Fibroblast of upper back skin (primary cell): ENCODE measurements around the gene KIF3C.
A peak's percentile ranks its signal among the peaks of the same experiment; 100 is the strongest.
"Not testable (repeated sequence)": the region's sequence is repeated elsewhere in the genome, so short reads cannot be mapped to it uniquely, and the experiment has no call there.

Source experiments
- DNase-seq: peaks from one replicate; pipeline ENCODE4 v3.0.0-alpha.2; 2013

KIF3C gene

DNA sequence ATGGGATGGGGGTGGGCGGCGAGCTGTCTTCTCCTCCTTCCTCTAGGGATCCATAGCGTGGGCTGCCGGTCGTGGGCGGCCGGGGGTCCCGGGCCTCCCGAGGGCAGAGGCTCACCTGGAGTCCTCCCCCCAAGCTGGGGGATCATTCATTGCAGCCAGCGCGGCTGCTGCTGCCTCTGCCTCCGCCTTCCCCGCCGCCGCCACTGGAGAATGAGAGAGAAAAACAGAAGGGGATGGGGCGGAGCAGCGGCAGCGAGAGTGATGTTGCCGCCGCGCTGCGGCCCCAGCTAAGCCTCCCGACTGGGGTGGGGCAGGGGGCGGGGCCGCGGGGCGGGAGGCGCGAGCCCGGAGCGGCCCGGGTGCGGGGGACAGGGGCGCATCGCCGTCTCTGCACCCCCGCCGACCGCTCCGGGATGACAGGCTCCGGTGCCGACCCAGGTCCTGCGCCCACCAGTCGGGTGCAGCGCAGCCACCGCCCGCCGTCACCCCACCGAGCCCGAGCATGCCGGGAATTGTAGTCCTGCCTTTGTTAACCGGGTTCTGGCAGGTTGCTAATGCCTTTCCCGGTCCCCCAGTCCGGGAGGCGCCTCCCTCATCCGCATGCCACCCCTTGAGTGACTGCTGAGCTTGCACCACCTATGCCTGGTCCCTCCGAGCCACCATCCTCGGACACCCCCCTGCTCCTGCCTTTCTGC is at the start of gene KIF3C:
Gene KIF3C (minus strand): TSS at position 225 of the 695 bp plus-strand sequence. CDS start 580 bp downstream, outside the sequence.
- peak; percentile 61 for DNase-seq

DNA sequence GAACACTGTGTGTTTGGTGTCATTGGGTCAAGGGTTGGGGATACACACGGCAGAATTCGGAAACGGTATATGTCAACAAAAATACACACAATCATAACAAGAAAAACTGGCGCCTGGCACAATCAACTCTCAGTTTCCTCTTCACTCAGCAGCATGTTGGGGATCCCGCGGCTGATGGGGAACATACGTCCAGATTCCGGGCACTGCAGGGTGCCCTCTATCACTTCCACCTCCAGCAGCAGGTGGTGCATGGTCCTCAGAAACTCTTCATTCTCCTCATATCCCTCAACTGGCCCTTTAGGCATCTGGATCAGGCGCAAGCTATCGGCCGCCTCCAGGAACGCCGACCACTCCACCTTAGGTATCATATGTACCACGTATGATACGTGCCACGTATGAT is 45.8 kb upstream of the KIF3C start:
- DNase-seq: not testable (repeated sequence)

GRCh38 chr2:26025509-26025908 is 43.2 kb upstream of the KIF3C start:
- no peak for DNase-seq

DNA sequence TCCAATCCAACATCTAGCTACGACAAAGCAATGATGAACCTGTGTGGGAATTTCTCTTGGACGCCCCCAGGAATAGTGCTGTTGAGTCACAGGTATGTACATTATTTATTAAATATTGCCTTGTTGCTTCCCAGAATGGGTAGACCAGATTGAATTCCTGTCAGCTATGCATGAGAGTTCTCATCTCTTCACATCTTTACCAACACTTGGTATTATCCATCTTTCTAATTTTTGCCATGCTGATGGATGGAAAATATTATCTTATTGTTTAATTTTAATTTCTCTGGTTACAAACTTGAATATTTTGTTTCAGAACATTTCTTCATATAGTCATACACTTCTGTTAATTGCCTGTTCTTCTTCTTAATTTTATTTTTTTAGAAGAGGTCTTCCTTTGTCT is 42.0 kb upstream of the KIF3C start:
- no peak for DNase-seq

- DNase-seq: no peak
Observed at GRCh38 chr2:26020231-26020640, 37.9 kb upstream of the KIF3C start.

- DNase-seq: peak; percentile 78
Observed at GRCh38 chr2:26018184-26019055, 36.1 kb upstream of the KIF3C start.

- no peak for DNase-seq
Observed at GRCh38 chr2:26017464-26018183, 35.3 kb upstream of the KIF3C start.

- DNase-seq: not testable (repeated sequence)
Observed at GRCh38 chr2:26016706-26017045, 34.4 kb upstream of the KIF3C start.

DNA sequence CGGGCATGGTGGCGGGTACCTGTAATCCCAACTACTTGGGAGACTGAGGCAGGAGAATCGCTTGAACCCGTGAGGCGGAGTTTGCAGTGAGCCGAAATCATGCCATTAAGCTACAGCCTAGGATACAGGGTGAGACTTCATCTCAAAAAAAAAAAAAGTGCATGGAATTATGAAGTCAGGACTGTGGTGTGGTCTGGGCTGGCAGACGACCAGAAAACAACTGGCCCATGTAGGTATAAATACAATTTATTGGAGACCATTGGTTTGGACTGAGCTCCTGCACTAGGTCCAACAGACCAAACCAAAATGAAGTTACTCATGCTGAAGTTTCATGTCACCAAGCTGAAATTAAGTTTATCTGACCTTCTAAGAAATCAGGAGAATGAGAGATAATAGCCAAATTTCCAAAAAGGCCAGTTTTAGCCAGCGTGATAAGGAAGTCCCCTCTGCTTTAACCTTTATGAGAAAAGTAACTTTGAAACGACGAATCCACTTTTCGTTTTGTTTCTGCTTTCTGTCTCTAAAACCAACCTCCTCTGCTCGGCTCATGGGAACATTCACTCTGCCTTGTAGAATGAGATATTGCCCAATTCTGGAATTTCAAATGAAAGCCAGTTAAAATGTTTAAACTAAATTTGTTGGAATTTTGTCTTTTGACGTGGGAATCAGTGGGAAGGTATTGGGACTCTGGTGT is 33.9 kb upstream of the KIF3C start:
- DNase-seq: no peak

DNA sequence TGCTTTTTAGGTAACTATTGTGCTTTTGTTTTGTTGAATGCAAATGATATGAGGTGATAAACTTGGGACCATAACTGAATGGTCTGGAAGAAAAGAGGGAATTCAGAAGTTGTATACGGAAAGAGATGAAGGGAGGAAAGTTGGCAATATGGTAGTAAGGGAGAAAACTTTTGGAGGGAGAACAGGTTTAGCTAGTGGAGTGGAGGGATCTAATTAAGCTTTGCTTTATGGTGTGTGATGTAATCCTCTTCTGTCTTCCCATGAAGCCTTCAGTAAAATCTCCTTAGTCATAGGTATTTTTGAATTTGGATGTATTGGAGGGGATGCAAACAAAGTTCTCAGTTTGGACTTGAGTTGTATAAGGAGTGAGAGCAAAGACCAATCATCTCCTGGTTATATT is 31.4 kb upstream of the KIF3C start:
- DNase-seq: no peak

DNA sequence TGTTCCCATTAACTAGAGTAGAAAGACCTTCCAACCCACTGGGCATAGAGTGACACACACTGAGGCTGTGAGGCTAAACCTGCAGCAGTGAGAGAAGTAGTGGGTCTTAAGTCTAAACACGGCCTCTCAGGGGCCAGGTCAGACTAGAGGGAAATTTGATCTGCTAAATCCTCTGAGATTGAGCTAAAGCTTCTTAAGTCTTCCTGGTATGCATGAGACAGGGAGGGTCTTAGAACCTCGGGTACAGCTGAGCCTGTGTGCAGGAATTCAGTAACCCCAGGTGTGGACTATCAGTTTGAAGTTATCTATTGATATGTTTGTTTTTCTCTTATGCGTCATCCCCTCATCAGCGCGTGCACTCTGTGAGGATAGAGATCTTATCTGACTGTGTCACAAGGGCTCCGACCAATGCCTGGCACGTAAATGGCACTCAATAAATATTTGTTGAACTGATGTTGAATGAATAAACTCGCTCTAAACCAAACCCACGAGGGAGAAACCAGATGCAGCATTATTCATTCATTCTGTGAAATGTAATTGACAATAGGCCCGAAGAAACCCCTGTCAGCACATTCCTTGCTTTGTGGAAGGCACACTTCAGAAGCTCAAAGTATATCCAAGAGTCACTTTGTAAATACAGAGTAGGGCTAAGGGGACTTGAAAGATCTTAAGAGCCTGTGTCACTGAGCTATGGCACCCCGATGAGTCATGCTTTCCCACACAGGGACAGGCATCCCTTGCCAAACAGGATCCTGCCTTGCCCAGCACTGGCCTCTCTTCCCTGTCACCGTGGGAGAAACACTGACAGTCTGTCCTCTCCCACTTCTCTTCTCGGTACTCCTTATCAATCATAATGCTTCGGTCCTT is 29.9 kb upstream of the KIF3C start:
- peak; percentile 11 for DNase-seq

- no peak for DNase-seq
Observed at GRCh38 chr2:26011609-26011989, 29.3 kb upstream of the KIF3C start.

DNA sequence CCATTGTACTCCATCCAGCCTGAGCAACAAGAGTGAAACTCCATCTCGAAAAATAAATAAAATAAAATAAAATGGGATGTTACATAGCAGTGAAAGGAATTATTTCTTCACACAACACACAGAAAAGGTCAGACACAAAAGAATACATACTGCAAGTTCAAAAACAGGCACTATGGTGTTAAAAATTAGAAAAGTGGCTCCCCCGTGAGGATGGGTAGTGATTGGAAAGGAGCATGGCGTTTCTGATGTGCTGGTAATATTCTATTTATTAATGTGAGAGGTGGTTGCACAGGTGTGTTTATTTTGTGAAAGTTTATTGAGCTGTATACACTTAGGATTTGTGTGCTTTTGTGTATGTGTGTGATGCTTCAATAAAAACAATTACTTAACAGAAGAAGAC is 28.6 kb upstream of the KIF3C start:
- no peak for DNase-seq

DNA sequence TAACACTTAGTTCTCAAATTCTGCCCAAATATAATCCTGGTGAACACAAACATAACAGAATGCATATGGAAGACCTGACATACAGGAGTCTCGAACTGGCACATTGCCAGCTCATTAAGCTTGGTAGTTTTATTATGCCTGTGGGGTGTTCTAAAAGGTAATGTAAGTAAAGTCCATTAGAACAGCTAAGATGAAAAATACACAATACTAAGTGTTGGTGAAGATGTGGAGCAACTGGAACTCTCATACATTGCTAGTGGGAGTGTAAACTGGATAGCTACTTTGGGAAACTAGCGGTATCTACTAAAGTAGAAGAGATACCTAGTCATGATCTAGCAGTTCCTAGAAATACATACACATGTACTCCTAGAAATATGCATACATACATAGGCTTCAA is 27.3 kb upstream of the KIF3C start:
- no peak for DNase-seq

DNA sequence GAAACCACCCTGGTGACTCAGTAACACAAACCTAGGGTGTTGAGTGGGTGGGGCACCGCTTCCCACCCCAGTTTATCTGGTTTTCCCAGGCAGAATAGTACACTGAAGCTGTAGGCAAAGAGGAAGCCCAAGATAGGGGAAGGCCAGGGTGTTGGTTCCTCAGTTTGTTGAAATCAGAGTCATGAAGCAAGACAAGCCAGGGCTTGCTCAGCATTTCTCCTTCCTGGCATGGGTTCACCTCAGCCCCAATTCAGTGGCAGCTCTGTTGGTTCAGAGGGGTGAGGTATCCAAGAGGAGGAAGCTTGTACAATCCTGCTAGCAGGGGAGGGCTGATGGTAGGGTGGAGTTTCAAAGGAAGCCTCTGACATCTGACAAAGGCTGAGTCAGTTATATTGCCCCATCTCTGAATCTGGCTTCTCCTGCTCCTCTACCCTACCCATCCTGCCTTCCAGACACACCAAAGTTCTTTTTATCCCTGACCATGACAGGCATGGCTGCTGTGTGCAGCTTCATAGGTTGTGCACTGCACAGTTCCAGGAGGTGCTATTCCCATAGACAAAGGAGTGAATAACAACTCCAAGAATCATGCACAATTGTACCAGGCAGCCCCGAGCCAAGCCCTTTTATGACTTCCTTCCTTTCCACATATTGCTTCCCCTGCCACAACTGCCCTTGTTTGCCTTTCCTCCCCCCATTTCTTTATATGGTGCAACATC is 26.7 kb upstream of the KIF3C start:
- peak; percentile 57 for DNase-seq

DNA sequence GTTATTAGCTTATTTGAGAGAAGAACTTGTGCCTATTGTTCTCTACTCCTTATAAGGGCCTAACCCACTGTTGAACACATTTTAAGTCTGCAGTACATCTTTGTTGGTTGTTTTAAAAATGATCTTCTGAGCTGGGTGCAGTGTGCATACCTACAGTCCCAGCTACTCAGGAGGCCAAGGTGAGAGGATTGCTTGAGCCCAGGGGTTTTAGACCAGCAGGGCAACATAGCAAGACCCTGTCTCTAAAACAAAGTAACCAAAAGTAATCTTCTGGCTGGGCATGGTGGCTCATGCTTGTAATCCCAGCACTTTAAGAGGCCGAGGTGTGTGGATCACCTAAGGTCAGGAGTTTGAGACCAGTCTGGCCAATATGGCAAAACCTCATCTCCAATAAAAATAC is 25.8 kb upstream of the KIF3C start:
- no peak for DNase-seq

- no peak for DNase-seq
Observed at GRCh38 chr2:26002632-26003310, 20.5 kb upstream of the KIF3C start.

DNA sequence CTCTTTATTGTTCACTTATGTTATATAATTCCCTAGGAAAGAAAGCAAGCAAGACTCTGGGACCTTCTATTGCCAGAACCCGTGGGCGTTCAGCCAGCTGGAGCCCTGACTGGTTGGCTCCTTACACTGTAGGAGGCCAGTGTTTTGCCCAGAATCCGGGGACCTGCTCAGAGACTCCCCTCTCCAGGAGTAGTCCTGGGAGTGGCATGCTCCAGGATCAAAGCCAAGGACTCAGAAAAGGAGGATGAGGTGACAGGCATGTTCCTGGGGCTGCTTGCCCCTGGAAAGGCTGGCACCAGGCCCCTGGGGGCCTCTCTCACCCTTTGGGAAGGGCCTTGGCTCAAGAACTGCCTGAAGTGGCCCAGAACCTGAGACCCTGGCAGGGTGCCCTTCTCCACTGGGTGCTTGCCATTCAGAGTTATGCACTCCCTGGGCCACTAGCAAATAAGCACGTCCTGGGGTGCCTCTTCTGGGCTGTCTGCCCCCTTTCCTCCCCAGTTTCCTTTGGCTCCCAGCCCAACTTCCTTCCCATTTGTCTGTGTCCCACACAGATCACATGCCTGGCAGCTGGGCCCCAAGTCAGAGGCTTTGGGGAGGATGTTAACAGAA is 19.6 kb upstream of the KIF3C start:
- peak; percentile 27 for DNase-seq

GRCh38 chr2:26000561-26001082 is 18.3 kb upstream of the KIF3C start:
- no peak for DNase-seq

DNA sequence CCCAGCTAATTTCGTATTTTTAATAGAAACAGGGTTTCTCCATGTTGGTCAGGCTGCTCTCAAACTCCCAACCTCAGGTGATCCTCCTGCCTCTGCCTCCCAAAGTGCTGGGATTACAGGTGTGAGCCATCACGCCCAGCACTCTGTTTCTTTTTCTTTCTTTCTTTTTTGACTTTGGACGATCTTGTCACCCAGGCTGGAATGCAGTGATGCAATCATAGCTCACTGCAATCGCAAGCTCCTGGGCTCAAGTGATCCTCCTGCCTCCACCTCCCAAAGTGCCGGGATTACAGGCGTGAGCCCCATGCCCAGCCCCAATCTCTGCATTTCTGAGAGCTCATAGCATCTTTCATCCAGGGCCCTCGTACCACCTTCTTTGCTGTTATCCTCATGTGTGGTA is 17.1 kb upstream of the KIF3C start:
- peak; percentile 8 for DNase-seq
